MM.1S (cell line): Measurements from ENCODE around the gene CASZ1.

ENCODE experiments used
- CTCF ChIP-seq: fragments of 300-600 bp; sonication (generic); IDR thresholded peaks from 2 replicates; pipeline ENCODE4 v1.5.1; 2016; ENCODE audit warnings: antibody characterized with exemption, low read length, mixed read lengths
- EZH2 ChIP-seq: fragments of 300-600 bp; sonication (generic); optimal IDR thresholded peaks from 2 replicates; pipeline ENCODE3; 2017; ENCODE audit warnings: low read depth, mild to moderate bottlenecking, antibody characterized with exemption, low read length, mixed read lengths
- EZH2phosphoT487 ChIP-seq: fragments of 300-600 bp; sonication (generic); IDR thresholded peaks from 2 replicates; pipeline ENCODE4 v1.6.1; 2018; ENCODE audit warnings: antibody characterized with exemption, low read length

- TF ChIP-seq CTCF (no peak), EZH2 (no peak), EZH2phosphoT487 (no peak)
Measured at GRCh38 chr1:10726355-10726754, 70.1 kb downstream of the CASZ1 start.
